IMR-90 (cell line): ENCODE measurements around the gene ARID3C. TPM values are rescaled to one million over a fixed set of nuclear protein-coding genes. Genes with fewer than 3 reads are reported as not detected.

Experiments used
- ATAC-seq: fragments of 200-7000 bp; cut with Tn5 transposase; 2 replicates; pipeline ENCODE4 v1.9.1; 2020; ENCODE audit warnings: low read depth, mild to moderate bottlenecking, moderate library complexity
- BruUV-seq: library from RNA; stranded (reverse); fragments of 400-500 nt; replicated peaks from 2 replicates; lab custom pipeline; 2021; lab: Mats Ljungman, UMichigan
- CTCF ChIA-PET: fragments of 300-600 bp; formaldehyde crosslinking; extraction: SDS; loops from one replicate; lab custom pipeline; 2021; ENCODE audit warnings: antibody characterized with exemption; lab: Yijun Ruan, JAX
- POLR2A ChIA-PET: fragments of 300-600 bp; sonication (Branson Sonifier 250); formaldehyde crosslinking; loops from one replicate; lab custom pipeline; 2022; ENCODE audit warnings: antibody characterized with exemption; ENCODE audit not compliant: unreplicated experiment; lab: Charles Lee
- DNase-seq: peaks from one replicate; pipeline ENCODE4 v3.0.0; 2013
- H2AFZ ChIP-seq: replicated peaks from 2 replicates; pipeline ENCODE3; 2013; ENCODE audit warnings: low read length, mild to moderate bottlenecking; ENCODE audit not compliant: poor library complexity
- H2AK5ac ChIP-seq: 2 replicates; pipeline ENCODE4 v1.6.1; 2013; ENCODE audit warnings: low read depth, low read length, inconsistent platforms
- H2AK9ac ChIP-seq: replicated peaks from 2 replicates; pipeline ENCODE3; 2013; ENCODE audit warnings: mild to moderate bottlenecking, low read depth, low read length, moderate library complexity; ENCODE audit not compliant: poor library complexity
- H2BK120ac ChIP-seq: 2 replicates; pipeline ENCODE4 v1.6.1; 2013; ENCODE audit warnings: low read depth, low read length, inconsistent platforms
- H2BK15ac ChIP-seq: 3 replicates; pipeline ENCODE4 v1.6.1; 2013; ENCODE audit warnings: low read depth, low read length, inconsistent platforms
- H2BK20ac ChIP-seq: 2 replicates; pipeline ENCODE4 v1.6.1; 2013; ENCODE audit warnings: low read depth, mild to moderate bottlenecking, inconsistent platforms, low read length, moderate library complexity
- H2BK5ac ChIP-seq: 2 replicates; pipeline ENCODE4 v1.6.1; 2013; ENCODE audit warnings: mild to moderate bottlenecking, low read depth, low read length, inconsistent platforms; ENCODE audit not compliant: poor library complexity, severe bottlenecking
- H3K14ac ChIP-seq: replicated peaks from 2 replicates; pipeline ENCODE4 v1.6.1; 2013; ENCODE audit warnings: low read depth, low read length, inconsistent platforms
- H3K18ac ChIP-seq: 2 replicates; pipeline ENCODE4 v1.6.1; 2013; ENCODE audit warnings: low read depth, low read length, control low read depth
- H3K23ac ChIP-seq: 2 replicates; pipeline ENCODE4 v1.6.1; 2013; ENCODE audit warnings: low read depth, low read length, inconsistent platforms
- H3K27ac ChIP-seq: 2 replicates; pipeline ENCODE4 v1.5.1; 2013; ENCODE audit warnings: mild to moderate bottlenecking, control low read depth, low read length; ENCODE audit not compliant: insufficient read depth
- H3K27me3 ChIP-seq: 2 replicates; pipeline ENCODE4 v1.6.1; 2013; ENCODE audit warnings: low read length; ENCODE audit not compliant: control insufficient read depth, insufficient read depth
- H3K36me3 ChIP-seq: 2 replicates; pipeline ENCODE4 v1.6.1; 2013; ENCODE audit warnings: low read length, mixed read lengths; ENCODE audit not compliant: control insufficient read depth, insufficient read depth
- H3K4ac ChIP-seq: 2 replicates; pipeline ENCODE4 v1.6.1; 2013; ENCODE audit warnings: low read depth, low read length, inconsistent platforms
- H3K4me1 ChIP-seq: 2 replicates; pipeline ENCODE4 v1.6.1; 2013; ENCODE audit warnings: low read length, mixed read lengths; ENCODE audit not compliant: control insufficient read depth, insufficient read depth
- H3K4me2 ChIP-seq: 2 replicates; pipeline ENCODE4 v1.6.1; 2013; ENCODE audit warnings: low read depth, mild to moderate bottlenecking, control low read depth, low read length, moderate library complexity
- H3K4me3 ChIP-seq: 2 replicates; pipeline ENCODE4 v1.5.1; 2013; ENCODE audit warnings: low read depth, mild to moderate bottlenecking, control low read depth, low read length, moderate library complexity; ENCODE audit not compliant: insufficient read depth
- H3K56ac ChIP-seq: 2 replicates; pipeline ENCODE4 v1.6.1; 2013; ENCODE audit warnings: low read length, inconsistent platforms; ENCODE audit not compliant: insufficient read depth; ENCODE audit errors: extremely low read depth
- H3K79me1 ChIP-seq, 2 experiments: 2 replicates each; pipeline ENCODE4 v1.6.1; 2013; ENCODE audit warnings: low read length in 2 of 2, inconsistent platforms in 1 of 2, low read depth in 1 of 2
- H3K9ac ChIP-seq: 2 replicates; pipeline ENCODE4 v1.6.1; 2013; ENCODE audit warnings: low read depth, low read length, control low read depth
- H3K9me1 ChIP-seq: 2 replicates; pipeline ENCODE4 v1.6.1; 2013; ENCODE audit warnings: low read length, inconsistent platforms; ENCODE audit not compliant: insufficient read depth
- H3K9me3 ChIP-seq: 2 replicates; pipeline ENCODE4 v1.6.1; 2013; ENCODE audit warnings: low read length; ENCODE audit not compliant: control insufficient read depth, insufficient read depth
- H4K20me1 ChIP-seq: 2 replicates; pipeline ENCODE4 v1.6.1; 2013; ENCODE audit warnings: low read length, inconsistent platforms; ENCODE audit not compliant: insufficient read depth
- H4K5ac ChIP-seq: 2 replicates; pipeline ENCODE4 v1.6.1; 2013; ENCODE audit warnings: mild to moderate bottlenecking, low read depth, low read length, control low read depth
- H4K8ac ChIP-seq, 2 experiments: 2 replicates each; pipeline ENCODE4 v1.6.1; 2013; ENCODE audit warnings: low read depth in 2 of 2, low read length in 2 of 2, control low read depth in 1 of 2, inconsistent platforms in 1 of 2
- H4K91ac ChIP-seq: 2 replicates; pipeline ENCODE4 v1.6.1; 2013; ENCODE audit warnings: low read depth, low read length, inconsistent platforms; ENCODE audit not compliant: insufficient read depth
- MAZ ChIP-seq: IDR thresholded peaks from 2 replicates; pipeline ENCODE4 v1.6.1; 2012; ENCODE audit warnings: low read depth, mild to moderate bottlenecking, low read length, improper control_type of control experiment, moderate library complexity, borderline replicate concordance
- MXI1 ChIP-seq: IDR thresholded peaks from 2 replicates; pipeline ENCODE4 v1.6.1; 2012; ENCODE audit warnings: low read depth, mild to moderate bottlenecking, low read length, moderate library complexity, borderline replicate concordance
- NFE2L2 ChIP-seq: fragments of 150-350 bp; IDR thresholded peaks from 2 replicates; pipeline ENCODE4 v1.6.1; 2016; ENCODE audit warnings: low read depth, mild to moderate bottlenecking, low read length
- RCOR1 ChIP-seq: IDR thresholded peaks from 2 replicates; pipeline ENCODE4 v1.6.1; 2012; ENCODE audit warnings: mild to moderate bottlenecking, low read length, improper control_type of control experiment; ENCODE audit not compliant: insufficient replicate concordance
- WGBS, 2 experiments: methylation state at CpG; one replicate each; pipeline versions ENCODE4 v1.1.5 to v1.1.7; 2013; ENCODE audit warnings: missing lambda C conversion rate in 2 of 2; ENCODE audit not compliant: insufficient read length in 1 of 2; ENCODE audit errors: extremely low coverage in 2 of 2; 5-methylcytosine and 5-hydroxymethylcytosine counted together
- dilution Hi-C: fragments of 300-500 bp; cut with HindIII; formaldehyde crosslinking; loops from one replicate; pipeline ENCODE4 v1.14.3; 2018; ENCODE audit warnings: low sequenced_read_pairs; ENCODE audit not compliant: unreplicated experiment
- in situ Hi-C: fragments of 300-500 bp; cut with MboI; formaldehyde crosslinking; loops from 3 replicates; pipeline ENCODE4 v1.14.3; 2019; ENCODE audit warnings: low sequenced_read_pairs, inconsistent platforms, mixed read lengths
- intact Hi-C: fragments of 100-400 bp; cut with micrococcal nuclease; formaldehyde crosslinking; loops from 2 replicates; pipeline ENCODE4 v1.10.0; 2022
- polyA plus RNA-seq, 3 experiments: library from polyadenylated mRNA; depleted of rRNA; stranded (reverse); fragments of >200 nt; gene quantifications; 2 replicates each; pipeline ENCODE4 v1.2.3, GENCODE V29; 2012; ENCODE audit warnings: low replicate concordance in 1 of 3
- total RNA-seq: library from RNA; depleted of rRNA; stranded (reverse); fragments of >200 nt; gene quantifications from 2 replicates; pipeline ENCODE4 v1.2.3, GENCODE V29; 2012

Gene ARID3C
- total and polyA plus RNA-seq, 2 of the 4 experiments (the other 2 are of a cell fraction), result 0.07 TPM; not detected in 1

GRCh38 chr9:34590381-34591247 lies 38.3 kb downstream of the ARID3C start (continued):
- no peak for TF ChIP-seq MXI1
- no peak for TF ChIP-seq RCOR1

GRCh38 chr9:34589636-34590380 lies 39.1 kb downstream of the ARID3C start, which contains the start of gene CNTFR:
Gene CNTFR, minus strand, starts transcription at chr9:34589724. Its CDS starts 20,743 bp downstream, at chr9:34568981.
- peak within 1 kb of the TSS; percentile 25 for H3K4me3 ChIP-seq
- no peaks in the 10 kb centered on the region; the same call in 1 of the 2 replicates for H3K4me1 ChIP-seq
- 2% methylated on average over 36 of the region's 104 CpGs; no CpG with 5 or more reads in 1 of the 2 experiments for WGBS, 2 experiments
- intact Hi-C loops, result no loop called here
- H2AK9ac ChIP-seq, result no peak within 1 kb of the TSS
- H3K4ac ChIP-seq, result no peak within 1 kb of the TSS
- H4K5ac ChIP-seq, result no peak within 1 kb of the TSS
- H3K56ac ChIP-seq, result no peak within 1 kb of the TSS
- ChIA-PET POLR2A (no interaction called here), CTCF (no interaction called here)
- ATAC-seq (peak; percentile 15), DNase-seq (no peak)
- H2AK5ac ChIP-seq, result no peak within 1 kb of the TSS
- BruUV-seq, result no TSS peak
- dilution Hi-C loops, result no loop called here
- no peak within 1 kb of the TSS for H2BK120ac ChIP-seq
- in situ Hi-C loops, result no loop called here
- H3K79me1 ChIP-seq, result no peaks in the 10 kb centered on the region
- peaks cover 8% of the 10 kb centered on the region for H4K20me1 ChIP-seq
- no peak within 1 kb of the TSS for H3K18ac ChIP-seq
- TF ChIP-seq NFE2L2 (no peak), MAZ (peak; percentile 24; the same call in 1 of the 2 replicates)
- H4K8ac ChIP-seq, result no peak within 1 kb of the TSS
- H3K9ac ChIP-seq, result no peak within 1 kb of the TSS
- H2AFZ ChIP-seq, result peak within 1 kb of the TSS; percentile 51
- H4K91ac ChIP-seq, result no peak within 1 kb of the TSS
- no peak within 1 kb of the TSS for H2BK5ac ChIP-seq
- H2BK15ac ChIP-seq, result no peak within 1 kb of the TSS
- H3K14ac ChIP-seq, result no peak within 1 kb of the TSS
- peaks cover 94% of the 10 kb centered on the region for H3K27me3 ChIP-seq
- peak within 1 kb of the TSS; percentile 41; the same call in 1 of the 2 replicates for H3K4me2 ChIP-seq
- no peaks in the 10 kb centered on the region for H3K36me3 ChIP-seq
- H3K27ac ChIP-seq, result no peak within 1 kb of the TSS
- H3K9me3 ChIP-seq, result no peaks in the 10 kb centered on the region
- no peak within 1 kb of the TSS for H2BK20ac ChIP-seq
- H3K9me1 ChIP-seq, result no peaks in the 10 kb centered on the region
- no peak within 1 kb of the TSS for H3K23ac ChIP-seq
